GM18907 (cell line): ENCODE data around the gene CDYL.
"Not testable (repeated sequence)": the region's sequence is repeated elsewhere in the genome, so short reads cannot be mapped to it uniquely, and the experiment has no call there.

ENCODE experiments used
- ATAC-seq: cut with Tn5 transposase; IDR thresholded peaks from one replicate; pipeline ENCODE4 v1.9.1; 2021; ENCODE audit warnings: mild to moderate bottlenecking, moderate library complexity; ENCODE audit not compliant: unreplicated experiment

The CDYL gene

GRCh38 chr6:4983322-4983721 is 207.1 kb downstream of the CDYL start:
- ATAC-seq = no peak

GRCh38 chr6:4986999-4987398 is 210.8 kb downstream of the CDYL start:
- ATAC-seq = no peak

- no peak for ATAC-seq
These were observed 211.2 kb downstream of the CDYL start for GRCh38 chr6:4987432-4987831.

- no peak for ATAC-seq
These were observed 218.5 kb downstream of the CDYL start for GRCh38 chr6:4994741-4995140.

- no peak for ATAC-seq
These were observed 221.7 kb downstream of the CDYL start for GRCh38 chr6:4997862-4998261.

GRCh38 chr6:4999586-4999985 is 223.4 kb downstream of the CDYL start:
- ATAC-seq = no peak

- ATAC-seq = peak; percentile 91
These were observed 227.6 kb downstream of the CDYL start, which contains the start of gene RPP40 for GRCh38 chr6:5003604-5004372. Gene RPP40 (minus strand): TSS chr6:5004037. CDS start chr6:5004002, 35 bp downstream.

GRCh38 chr6:5004373-5005037 is 228.3 kb downstream of the CDYL start:
- peak; percentile 9 for ATAC-seq

- ATAC-seq = not testable (repeated sequence)
These were observed 228.8 kb downstream of the CDYL start for GRCh38 chr6:5005038-5005433.
